Hypothalamus (tissue), 51 donors: ENCODE data around the gene BANF1.

Experiments
- DNase-seq, 51 donors: peaks; one replicate each; lab custom pipeline; 2025; lab: John Stamatoyannopoulos, UW

The BANF1 gene, protein sequence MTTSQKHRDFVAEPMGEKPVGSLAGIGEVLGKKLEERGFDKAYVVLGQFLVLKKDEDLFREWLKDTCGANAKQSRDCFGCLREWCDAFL

DNA sequence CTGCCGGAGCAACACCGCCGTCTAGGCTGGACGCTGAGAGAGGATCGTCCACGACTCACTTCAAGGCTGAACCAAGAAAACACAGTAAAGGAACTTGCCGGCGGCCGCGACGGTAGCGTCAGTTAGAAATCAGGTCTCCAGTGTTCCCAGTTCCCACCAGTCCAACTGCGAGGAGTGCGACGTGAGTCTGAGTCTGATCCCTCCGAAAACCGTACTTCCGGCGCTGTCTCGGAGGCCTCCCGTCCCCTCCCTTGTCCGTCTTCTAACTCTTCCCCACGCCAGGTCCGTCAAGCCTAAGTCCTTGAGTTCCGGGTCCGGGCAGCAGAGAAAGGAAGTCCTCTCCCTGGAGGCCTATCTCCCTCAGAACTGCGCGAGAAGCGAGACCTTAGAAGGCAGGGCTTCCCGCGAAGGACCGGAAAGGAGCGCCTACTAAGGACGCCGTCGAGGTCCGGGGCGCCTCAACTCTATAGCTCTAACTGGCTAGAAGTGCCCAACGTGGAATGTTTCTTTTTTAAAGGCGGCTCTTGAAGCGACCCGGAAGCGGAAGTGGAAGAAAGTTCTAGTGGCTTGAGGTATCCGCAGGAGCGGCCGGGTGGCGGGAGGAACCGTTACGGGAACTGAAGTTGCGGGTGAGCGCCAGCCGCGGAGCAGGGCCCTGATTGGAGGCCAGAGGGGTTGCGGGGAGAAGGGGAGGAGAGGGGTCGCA, at the start of gene BANF1, which contains the start of gene EIF1AD:
Gene BANF1, plus strand, starts transcription at position 562 of the 706 bp plus-strand sequence. CDS start 748 bp downstream, outside the sequence.
Gene EIF1AD, minus strand, starts transcription at position 216 of the 706 bp plus-strand sequence. CDS start 1,768 bp downstream, outside the sequence.
- DNase-seq = peak; percentile 72 to 100 (median 96)

DNA sequence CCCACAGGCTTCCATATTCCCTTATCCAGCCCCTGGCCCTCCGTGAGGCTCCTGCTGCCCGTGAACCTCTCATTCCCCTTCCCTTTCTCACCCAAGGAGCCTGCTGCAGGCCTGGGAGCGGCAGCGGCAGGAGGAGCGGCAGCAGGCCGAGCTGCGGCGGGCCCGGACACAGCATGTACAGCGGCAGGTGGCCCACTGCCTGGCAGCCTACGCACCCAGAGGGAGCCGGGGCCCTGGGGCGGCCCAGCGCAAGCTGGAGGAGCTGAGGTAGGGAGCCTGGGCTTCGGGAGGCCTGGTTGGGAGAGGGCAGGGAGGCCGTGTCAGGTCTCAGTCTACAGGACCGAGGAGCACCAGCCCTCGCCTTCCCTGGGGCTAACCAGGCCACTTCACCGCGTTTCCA, 48.8 kb upstream of the BANF1 start:
- no peak for DNase-seq

DNA sequence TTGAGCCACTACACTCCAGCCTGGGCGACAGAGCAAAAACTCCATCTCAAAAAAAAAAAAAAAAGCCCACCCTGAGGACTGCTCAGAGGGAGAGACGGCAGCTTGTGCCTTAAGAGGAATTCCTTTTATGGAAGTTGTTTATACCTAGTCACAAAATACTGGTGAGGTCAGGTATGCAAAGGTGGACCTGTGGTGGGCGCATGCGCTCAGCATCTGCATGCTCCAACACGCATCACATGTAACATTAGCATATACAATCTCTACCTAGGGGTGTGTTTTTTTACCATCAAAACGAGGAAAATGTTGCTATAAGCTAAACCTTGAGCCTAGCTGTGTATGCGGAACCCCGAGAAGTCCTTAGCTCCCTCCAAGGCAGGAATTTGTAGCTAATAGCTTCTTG, 47.5 kb upstream of the BANF1 start:
- DNase-seq = no peak

DNA sequence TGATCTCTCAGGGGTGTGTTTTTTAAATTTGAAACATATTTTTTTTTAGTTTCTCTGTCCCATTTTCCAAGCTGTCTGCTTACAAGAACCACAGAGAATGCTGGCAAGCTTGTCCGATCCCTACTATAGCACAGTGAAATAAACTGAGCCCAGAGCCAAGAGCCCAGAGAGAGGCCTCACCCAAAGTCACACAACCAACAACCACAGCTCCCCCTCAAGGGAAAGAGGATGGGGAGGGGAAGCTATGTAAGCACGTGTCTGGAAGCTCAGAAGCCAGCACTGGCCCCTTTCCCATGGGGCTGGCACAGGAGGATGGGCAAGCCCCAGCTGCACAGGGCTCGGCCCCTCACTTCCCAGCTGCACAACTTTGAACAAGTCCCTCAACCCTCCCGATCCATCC, 44.0 kb upstream of the BANF1 start:
- DNase-seq = no peak

DNA sequence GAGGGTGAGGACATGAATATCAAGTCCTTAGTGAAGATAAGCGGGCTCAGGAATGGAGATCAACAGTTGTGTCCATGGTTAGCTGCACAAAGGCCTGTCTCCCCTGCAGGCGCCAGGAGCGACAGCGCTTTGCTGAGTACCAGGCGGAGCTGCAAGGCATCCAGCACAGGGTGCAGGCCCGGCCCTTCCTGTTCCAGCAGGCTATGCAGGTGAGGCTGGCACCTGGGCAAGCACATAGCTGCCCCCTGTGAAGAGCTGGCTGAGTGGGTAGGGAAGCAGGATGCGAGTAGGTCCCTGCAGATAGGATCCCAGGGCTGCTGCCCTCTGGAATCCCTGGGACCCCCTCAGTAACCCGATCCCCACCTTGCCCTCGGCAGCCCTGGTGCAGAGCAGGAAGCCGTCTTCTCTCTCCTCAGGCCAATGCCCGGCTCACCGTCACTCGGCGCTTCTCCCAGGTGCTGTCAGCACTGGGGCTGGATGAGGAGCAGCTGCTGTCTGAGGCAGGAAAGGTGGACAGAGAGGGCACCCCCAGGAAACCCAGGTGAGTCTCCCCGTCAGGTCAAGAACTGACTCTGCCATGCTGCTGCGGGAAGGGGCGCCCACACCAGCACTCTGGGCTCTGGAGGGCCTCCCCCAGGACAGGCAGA, 43.4 kb upstream of the BANF1 start:
- DNase-seq = no peak

DNA sequence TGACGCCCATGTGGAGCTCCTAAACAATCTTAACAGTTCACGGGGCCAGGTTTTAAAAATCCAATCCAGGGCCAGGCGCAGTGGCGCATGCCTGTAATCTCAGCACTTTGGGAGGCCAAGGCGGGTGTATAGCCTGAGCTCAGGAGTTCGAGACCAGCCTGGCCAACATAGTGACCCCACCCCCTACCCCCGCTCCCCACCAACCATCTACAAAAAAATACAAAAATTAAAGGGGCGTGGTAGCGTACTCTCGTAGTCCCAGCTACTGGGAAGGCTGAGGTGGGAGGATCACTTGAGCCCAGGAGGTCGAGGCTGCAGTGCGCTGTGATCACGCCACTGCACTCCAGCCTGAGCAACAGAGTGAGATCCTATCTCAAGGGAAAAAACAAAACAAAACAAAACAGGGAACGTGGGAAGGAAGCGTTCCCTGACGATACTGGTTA, 41.5 kb upstream of the BANF1 start:
- DNase-seq = no peak

DNA sequence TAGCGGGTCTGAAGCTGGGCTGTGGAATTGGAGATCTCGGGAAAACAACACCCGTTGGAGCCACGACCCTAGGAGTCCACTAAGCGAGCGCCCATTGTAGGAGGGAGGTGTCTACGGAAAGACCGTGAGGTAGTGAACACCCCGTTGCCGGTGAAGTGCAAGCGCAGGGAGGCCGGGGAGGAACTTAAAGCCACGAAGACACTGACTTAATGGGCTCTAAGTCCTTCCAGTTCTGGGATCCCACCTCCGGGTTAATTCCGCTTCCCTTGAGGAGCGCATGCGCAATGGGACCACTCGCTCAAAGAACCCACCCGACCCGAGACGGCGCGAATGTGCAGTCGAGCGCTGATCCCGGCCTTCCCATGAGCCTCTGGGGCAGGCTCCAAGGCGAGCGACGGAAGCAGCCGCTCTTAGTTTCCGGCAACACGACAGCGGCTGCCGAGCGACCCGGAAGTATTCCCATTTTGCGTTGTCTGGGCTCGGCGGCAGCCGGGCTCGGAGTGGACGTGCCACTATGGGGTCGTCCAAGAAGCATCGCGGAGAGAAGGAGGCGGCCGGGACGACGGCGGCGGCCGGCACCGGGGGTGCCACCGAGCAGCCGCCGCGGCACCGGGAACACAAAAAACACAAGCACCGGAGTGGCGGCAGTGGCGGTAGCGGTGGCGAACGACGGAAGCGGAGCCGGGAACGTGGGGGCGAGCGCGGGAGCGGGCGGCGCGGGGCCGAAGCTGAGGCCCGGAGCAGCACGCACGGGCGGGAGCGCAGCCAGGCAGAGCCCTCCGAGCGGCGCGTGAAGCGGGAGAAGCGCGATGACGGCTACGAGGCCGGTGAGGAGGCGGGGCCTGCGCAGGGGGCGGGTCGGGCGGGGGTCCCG, 40.8 kb upstream of the BANF1 start, which contains the start of gene SART1:
Gene SART1, plus strand, starts transcription at position 468 of the 874 bp plus-strand sequence. Its CDS starts 47 bp downstream, at position 515.
- peak; percentile 83 to 99 (median 95) for DNase-seq

DNA sequence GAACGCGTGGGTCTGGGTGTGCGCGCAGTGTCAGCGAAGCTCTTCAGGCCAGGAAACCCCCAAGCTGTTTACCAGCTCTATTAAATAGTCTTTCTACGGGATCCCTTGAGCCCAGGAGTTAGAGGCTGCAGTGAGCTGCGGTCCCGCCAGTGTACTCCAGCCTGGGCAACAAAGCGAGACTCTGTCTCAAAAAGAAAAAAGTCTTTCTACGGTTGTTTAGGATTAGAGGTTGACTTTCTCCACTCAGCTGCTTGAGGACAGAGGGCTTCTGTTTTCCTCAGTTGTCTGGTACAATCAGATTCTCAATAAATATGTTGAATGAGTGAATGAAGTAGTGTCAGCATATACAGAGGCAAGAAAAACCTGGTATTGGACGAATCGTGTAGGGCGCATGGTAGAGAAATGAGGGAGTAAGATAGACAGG, 40.1 kb upstream of the BANF1 start:
- no peak for DNase-seq

DNA sequence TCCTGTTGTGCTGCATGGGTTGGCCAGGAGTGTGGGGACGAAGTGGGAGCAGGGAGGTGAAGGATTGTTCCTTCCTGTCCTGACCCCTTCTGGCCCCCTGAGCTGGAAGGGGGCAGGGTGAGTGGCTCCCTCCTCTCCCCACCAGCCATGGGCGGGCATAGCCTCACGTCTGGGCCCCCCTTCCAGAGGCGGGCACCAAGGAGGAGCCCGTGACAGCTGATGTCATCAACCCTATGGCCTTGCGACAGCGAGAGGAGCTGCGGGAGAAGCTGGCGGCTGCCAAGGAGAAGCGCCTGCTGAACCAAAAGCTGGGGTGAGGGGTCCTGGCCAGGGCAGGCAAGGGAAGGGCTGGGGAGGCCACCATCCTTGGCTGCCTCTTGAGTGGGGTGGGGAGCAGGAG, 37.4 kb upstream of the BANF1 start:
- no peak for DNase-seq

DNA sequence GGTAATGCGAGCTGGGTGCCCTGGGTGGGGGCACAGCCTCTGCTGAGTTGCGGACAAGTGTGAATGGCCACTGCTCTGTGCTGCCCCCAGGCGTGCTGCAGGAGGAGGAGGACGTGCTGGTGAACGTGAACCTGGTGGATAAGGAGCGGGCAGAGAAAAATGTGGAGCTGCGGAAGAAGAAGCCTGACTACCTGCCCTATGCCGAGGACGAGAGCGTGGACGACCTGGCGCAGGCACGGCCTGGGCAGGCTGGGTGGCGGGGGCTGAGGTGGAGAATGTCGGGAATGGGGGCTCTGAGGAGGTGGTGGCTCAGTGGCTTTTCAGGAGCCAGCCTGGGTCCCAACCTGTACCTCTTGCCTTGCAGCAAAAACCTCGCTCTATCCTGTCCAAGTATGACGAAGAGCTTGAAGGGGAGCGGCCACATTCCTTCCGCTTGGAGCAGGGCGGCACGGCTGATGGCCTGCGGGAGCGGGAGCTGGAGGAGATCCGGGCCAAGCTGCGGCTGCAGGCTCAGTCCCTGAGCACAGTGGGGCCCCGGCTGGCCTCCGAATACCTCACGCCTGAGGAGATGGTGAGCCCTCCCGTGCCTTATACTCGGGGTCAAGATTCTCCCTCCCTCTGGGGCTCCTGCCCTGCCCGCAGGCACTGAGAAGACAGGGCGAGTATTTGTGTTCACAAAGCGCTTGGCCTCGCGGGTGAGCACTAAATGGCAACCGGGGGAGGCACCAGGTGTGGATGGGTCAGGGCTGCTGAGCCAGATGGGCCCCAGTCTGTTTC, 36.1 kb upstream of the BANF1 start:
- no peak for DNase-seq

DNA sequence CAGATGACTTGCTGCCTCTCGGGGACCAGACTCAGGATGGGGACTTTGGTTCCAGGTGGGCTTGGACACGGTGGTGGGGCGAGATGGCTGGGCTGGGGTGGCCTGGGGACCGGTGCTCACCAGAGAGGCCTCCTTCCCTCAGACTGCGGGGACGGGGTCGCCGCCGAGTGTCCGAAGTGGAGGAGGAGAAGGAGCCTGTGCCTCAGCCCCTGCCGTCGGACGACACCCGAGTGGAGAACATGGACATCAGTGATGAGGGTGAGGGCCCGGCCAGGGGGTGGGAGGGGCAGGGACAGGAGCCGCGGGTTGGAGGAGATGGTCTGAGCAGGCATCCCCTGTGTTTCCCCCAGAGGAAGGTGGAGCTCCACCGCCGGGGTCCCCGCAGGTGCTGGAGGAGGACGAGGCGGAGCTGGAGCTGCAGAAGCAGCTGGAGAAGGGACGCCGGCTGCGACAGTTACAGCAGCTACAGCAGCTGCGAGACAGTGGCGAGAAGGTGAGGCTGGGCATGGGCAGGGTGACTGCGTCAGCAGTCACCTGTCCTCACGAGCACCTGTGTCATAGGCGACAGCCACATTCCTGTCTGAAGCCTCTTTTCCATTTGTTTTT, 34.9 kb upstream of the BANF1 start:
- DNase-seq = no peak

DNA sequence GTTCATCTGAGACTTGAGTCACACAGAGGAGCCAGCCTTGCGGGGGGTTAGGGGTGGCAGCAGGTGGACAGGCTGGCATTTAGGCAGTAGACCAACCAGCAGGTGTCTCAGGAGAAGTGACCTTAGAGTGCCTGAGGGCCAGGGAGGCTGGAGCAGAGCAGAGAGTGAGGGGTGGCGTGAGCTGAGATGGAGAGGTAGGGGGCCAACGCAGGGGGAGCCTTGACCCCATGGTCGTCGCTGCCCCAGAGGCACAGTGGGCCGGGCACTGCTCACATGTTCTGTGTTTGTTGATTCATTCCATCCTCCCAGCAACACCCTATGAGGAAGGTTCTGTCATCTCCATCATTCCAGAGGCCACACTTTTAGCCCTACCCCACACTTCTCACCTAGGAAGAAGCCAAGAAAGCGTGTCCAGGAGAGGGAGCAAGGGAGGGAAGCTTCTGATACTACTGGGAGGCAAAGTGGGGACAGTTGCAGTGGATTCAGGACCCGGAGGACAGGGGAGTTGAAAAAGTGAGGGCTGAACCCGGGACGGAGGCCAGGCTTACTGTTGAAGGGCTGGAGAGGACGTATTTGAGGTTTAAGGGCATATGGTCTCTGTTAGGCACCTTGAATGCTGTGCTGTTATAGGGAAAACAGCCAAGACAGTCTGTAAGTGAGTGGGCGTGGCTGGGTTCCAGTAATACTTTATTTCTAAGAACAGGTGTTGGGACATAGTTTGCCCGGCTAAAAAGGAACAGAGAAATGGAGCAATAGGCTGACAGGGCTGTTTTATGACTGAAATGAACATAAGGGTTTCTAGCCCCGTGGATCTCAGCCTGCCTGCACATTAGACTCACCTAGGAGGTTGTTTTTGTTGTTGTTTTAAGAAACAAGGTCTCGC, 33.5 kb upstream of the BANF1 start:
- no peak for DNase-seq

DNA sequence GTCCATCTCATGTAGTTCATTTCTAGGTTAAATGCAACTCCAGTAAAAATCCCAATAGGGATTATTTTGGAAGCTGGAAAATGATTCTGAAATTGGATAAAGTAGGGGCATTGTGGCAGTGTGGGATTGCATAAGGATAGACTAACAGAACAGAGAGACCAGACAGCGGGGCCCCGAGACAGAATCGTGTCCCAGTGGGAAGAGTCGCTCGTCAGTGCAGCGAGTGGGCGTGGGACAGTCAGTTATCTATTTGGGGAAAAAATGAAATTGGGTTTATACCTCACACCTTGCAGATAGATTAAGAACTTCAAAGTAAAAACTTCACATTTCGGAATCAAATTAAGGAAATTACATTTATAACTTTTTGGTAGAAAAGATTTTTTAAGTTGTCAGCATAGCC, 30.2 kb upstream of the BANF1 start:
- DNase-seq = no peak

DNA sequence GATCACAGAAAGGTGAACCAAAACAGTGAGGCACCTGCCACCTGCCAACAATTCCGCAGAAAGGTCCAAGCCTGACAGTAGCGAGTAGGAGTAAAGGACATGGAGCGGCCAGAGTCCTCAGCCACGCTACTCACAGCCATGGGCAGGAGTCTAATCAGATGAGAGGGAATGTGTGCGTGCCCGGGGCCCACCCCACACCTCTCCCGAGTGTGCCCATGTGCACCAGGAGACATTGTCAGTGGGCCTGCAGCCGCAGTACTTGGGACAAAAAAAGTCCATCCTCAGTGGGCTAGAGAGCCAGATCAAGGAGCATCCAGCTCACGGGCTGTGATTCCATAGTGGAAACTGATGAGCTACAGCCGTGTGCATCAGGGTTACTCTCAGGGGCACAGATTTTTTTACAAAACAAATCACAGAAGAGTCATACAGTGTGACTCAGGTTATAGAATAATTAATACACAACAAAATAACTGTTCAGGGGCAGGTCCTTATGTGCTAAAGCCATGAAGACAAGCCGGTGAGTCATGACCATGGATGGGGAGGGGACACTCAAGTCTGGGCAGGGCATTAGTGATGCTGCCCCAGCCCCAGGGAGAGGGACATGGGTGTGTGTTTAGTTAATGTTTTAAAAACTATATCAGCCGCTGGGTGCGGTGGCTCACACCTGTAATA, 28.7 kb upstream of the BANF1 start:
- no peak for DNase-seq

DNA sequence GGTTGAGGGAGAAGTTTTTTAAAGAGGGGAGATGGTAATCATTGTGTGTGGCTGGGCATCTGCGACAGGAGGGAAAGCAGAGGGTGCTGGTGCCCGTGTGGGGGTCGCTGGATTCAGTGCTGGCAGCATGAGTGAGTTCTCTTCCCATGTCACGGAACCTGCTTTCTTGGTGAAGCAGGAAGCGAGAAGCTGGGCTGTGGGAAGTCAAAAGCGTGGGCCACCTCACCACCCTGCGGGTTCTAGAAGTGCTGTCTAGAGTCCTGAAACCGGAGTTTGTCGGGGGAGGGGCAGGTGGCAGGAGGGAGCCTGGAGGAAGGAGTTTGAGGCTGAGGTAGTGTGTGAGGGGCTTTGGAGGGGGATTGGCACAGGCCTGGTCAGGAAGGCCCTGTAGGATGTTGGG, 26.5 kb upstream of the BANF1 start:
- no peak for DNase-seq

DNA sequence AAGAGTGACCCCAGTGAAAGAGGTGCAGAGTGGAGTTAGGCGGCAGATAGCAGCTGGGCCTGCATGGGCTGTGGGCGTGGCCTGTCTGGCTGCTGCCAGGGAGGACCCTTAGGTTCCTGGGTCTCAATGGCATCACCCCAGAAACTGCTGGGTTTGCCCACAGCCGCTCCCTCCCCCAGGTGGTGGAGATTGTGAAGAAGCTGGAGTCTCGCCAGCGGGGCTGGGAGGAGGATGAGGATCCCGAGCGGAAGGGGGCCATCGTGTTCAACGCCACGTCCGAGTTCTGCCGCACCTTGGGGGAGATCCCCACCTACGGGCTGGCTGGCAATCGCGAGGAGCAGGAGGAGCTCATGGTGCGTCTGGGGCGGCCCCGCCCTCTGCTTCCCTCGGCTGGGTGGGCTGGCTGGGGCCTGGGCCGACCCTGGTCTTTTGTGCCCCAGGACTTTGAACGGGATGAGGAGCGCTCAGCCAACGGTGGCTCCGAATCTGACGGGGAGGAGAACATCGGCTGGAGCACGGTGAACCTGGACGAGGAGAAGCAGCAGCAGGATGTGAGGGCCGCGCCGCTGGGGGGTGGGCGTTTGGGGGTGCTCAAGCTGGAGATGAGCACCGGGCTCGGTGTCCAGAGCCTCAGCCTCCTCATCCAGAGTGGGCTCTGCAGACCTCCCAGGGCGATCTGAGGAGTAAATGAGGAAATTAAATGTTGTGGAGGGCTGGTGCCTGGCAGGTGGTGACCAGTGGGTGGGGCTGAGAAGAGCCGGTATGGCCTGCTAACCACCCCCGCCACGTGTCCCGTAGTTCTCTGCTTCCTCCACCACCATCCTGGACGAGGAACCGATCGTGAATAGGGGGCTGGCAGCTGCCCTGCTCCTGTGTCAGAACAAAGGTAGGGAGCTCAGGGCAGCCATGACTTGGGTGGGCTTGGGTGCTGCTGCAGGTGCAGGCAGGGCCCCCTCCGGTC, 25.8 kb upstream of the BANF1 start:
- no peak for DNase-seq
